Cardiac septum (tissue), 1 donor: ENCODE measurements around the gene XPO6. TPM values are rescaled to one million over a fixed set of nuclear protein-coding genes. Genes with fewer than 3 reads are reported as not detected.

Experiments used
- DNase-seq: peaks from one replicate; pipeline ENCODE4 v3.0.0-alpha.2; 2020; ENCODE audit warnings: low spot score
- intact Hi-C: fragments of 100-400 bp; cut with DNase I; formaldehyde crosslinking; loops from one replicate; pipeline ENCODE4 v1.14.0; 2022
- total RNA-seq: library from RNA; stranded (reverse); fragmentation: NEBNext Ultra II Directional; extraction: Animal tissue kit (Norgen Biotek cat#: 25700); gene quantifications from one replicate; pipeline ENCODE4 v1.2.1, GENCODE V29; 2021
- donor health status: DM: no; HTN: no; CAD: no.

The XPO6 gene
- total RNA-seq, 1 donor from 2014 or later: 43.9 TPM

DNA sequence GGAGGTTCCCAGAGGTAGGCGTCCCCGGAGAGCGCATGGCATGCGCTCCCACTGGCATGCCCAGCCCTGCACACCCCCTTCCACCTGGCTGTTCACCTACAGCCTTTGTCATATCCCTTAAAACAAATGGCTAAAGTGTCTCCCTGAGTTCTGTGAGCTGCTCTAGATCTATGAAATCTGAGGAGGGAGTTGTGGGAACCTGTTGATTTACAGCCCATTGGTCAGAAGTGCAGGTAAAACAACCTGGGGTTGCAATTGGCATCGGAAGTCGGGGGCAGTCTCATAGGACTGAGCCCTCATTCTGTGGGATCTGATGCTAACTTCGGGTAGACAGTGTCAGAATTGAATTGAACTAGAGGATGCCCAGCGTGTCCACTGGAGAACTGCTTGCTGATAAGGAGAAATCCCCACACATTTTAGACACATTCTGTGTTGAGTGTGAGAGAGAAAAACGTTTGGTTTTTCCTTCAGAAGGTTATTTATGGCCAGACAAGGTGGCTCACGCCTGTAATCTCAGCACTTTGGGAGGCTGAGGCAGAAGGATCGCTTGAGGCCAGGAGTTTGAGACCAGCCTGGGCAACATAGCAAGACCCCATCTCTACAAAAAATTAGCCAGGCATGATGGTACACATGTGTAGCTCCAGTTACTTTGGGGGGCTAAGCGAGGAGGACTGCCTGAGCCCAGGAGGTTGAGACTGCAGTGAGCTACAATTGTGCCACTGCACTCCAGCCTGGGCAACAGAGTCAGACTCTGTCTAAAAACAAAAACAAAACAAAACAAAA is 126.2 kb downstream of the XPO6 start:
- intact Hi-C loops: no loop called here
- no peak for DNase-seq

DNA sequence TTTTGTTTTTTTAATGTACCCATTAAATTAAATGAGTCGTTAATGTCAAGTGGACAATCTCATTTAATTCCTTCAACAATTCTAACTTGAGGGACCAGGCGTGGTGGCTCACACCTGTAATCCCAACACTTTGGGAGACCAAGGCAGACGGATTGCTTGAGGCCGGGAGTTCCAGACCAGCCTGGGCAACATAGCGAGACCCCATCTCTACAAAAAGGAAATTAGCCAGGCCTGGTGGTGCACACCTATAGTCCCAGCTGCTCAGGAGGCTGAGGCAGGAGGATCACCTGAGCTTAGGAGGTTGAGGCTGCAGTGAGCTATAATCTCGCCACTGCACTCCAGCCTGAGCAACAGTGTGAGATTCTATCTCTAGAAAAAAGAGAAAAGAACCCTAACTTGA is 127.6 kb downstream of the XPO6 start:
- no peak for DNase-seq
- intact Hi-C loops: no loop called here

DNA sequence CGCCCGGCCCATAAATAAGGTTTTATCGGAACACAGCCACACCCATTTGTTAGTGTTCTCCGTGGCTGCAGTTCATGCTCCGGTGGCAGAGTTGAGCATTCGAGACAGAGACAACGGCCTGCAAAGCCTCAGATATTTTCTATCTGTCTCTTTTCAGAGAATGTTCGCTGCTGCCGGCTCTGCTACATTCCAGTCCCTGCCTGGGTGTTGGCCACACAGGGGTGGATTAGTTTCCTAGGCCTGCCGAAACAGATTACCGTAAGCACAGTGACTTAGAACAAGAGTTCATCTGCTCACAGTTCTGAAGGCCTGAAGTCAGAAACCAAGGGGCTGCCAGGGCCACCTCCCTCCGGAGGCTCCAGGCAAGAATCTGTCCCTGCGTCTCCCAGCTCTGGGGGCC is 129.1 kb downstream of the XPO6 start:
- no peak for DNase-seq

DNA sequence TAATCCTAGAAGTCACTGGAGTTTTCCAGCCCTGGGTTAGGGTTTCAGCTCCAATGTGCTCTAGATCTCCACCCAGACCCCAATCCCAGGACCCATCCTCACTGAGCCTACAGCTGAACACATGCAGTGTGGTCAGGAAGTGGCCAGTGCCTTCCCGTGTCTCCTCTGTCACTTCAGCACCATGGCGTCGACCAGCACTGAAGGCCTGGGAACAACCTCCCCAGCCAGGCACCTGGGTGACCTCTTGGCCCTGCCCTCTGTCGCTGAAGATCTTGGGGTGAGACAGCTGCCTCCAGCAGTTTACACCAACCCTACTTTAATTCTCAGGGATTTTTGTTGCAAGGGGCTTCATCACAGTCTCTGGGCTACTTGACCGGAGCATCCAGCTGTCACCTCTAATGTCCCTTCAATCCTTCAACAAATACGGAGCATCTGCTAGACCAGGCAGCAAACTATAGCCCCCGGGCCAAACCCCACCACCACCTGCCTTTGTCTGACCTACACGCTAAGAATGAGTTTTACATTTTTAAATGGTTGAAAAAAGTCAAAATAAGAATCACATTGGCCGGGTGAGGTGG is 130.3 kb downstream of the XPO6 start:
- no peak for DNase-seq
- intact Hi-C loops: no loop called here

More for the DNA sequence above, 129.1 kb downstream of the XPO6 start:
- intact Hi-C loops: no loop called here

DNA sequence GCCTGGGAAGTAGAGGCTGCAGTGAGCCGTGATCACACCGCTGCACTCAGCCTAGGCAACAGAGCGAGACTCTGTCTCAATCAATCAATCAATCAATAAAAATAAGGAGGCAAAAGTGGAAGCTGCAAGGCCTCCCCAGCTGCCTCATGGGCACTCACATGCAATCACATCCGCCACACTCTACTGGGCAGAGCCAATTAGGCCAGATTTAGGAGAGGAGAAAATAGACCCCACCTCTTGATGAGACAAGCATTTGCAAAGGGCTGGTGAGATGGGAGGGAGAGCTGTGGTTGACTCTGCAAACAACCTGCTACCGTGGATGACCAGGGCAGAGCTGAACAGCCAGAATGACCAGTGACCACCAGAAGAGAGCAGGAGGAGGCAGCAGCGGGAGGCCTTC is 133.5 kb downstream of the XPO6 start:
- intact Hi-C loops: no loop called here

DNA sequence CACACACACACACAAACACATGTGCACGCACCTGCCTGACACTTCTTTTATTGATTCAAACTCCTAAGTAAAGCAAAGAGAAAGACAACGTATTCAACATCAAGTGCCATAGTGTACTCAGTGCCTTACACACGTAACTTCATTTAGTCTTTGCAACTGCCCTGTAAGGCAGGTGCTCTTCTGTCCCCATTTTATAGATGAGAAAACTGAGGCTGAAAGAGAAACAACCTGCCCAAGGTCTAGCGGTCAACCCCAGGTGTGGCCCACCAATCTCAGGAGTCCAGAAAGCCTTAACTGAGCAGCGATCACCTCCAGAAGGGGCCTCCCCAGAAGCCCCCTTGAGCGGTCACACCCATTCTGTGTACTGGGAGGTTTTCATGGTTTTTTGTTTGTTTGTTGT is 137.9 kb downstream of the XPO6 start:
- DNase-seq: no peak
- intact Hi-C loops: loop anchor here (5.0 kb wide), 1 partner anchor 437 kb away; no protein-coding TSS in a partner anchor

More for the DNA sequence above, 133.5 kb downstream of the XPO6 start:
- DNase-seq: no peak

DNA sequence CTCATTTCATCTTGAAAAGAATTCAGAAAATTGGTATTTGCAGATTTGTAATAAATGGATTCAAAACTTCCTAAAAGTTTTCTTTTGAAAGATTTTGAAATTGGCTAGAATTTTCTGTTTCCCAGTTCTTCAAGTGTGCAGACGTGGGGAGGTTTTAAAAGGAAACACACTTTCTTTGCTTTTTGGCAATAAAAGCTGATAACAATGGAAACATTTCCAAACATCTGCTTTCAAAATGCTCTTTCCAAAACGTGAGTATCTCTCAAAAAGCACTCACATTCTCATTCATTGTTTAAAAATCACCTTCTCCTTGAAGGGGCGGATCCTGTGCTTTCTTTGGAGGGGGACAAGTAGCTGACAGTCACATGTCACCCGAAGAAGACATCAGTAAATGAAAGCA is 139.7 kb downstream of the XPO6 start:
- intact Hi-C loops: loop anchor here (5.0 kb wide), 1 partner anchor 435 kb away; no protein-coding TSS in a partner anchor
- DNase-seq: no peak

GRCh38 chr16:28069971-28070794 is 141.6 kb downstream of the XPO6 start:
- DNase-seq: no peak
- intact Hi-C loops: loop anchor here (2.0 to 5.0 kb wide), 2 partner anchors 97 to 433 kb away; no protein-coding TSS in a partner anchor

- intact Hi-C loops: no loop called here
- no peak for DNase-seq
These were observed 142.8 kb downstream of the XPO6 start for GRCh38 chr16:28068976-28069375.

GRCh38 chr16:28067604-28068379 is 144.0 kb downstream of the XPO6 start:
- DNase-seq: no peak
- intact Hi-C loops: no loop called here

DNA sequence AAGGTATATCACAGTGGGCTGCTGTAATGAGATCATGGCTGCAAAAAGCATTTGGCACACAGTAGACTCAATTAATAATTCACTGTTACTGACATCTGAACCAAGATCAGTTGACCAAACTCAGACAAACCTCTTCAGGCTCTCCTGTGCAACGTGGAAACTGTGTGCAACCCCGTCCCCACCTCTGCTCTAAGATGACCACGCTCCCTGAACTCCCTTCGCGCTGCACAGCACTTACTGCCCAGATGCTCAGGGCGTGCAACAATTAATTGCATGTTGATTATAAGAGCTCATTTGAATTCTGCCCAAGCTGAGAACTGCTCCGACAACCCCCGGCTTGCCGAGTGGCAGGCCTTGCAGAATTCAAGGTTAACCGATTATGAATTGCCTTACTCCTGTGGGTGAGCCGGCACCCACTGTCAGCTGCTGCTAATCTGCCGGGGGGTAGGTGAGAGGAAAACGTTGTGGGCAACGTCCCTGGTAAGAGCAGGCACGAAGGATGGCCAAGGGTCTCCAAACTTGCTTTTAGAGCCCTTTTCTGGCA is 147.0 kb downstream of the XPO6 start:
- intact Hi-C loops: no loop called here
- DNase-seq: no peak

- DNase-seq: no peak
- intact Hi-C loops: no loop called here
These were observed 147.6 kb downstream of the XPO6 start for GRCh38 chr16:28064150-28064549.

DNA sequence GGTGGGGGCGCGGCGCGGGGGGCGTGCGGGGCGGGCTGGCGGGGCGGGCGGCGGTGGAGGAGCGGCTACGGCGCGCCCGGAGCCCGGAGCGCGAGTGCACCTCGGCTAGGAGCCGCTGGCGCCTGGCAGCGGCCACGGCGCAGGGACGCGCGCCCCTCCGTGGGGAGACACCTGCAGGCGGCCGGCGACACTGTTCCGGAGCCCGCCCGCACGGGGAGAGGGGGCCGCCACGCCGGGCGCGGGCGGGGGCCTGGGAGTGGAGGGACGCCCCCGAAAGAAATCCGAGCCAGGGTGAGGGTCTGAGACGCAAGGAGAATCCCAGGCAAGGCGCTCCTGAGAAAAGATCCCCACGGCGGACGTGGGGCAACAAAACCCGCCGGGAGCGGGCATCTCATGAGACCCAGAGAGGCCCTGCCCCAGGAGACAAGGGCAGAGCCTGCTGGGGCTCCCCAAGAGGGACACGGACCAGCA is 148.1 kb downstream of the XPO6 start, which contains the start of gene GSG1L:
TSS of gene GSG1L (minus strand) at position 124 of the 471 bp plus-strand sequence. CDS start 290 bp downstream, outside the sequence.
- no peak for DNase-seq

GRCh38 chr16:28062847-28063521 is 148.8 kb downstream of the XPO6 start:
- DNase-seq: no peak
- intact Hi-C loops: loop anchor here (2.0 kb wide), 1 partner anchor 90 kb away; no protein-coding TSS in a partner anchor

More for the DNA sequence above, 148.1 kb downstream of the XPO6 start, which contains the start of gene GSG1L:
- intact Hi-C loops: loop anchor here (2.0 kb wide), 1 partner anchor 91 kb away; no protein-coding TSS in a partner anchor

GRCh38 chr16:28062261-28062846 is 149.4 kb downstream of the XPO6 start:
- DNase-seq: no peak
- intact Hi-C loops: loop anchor here (2.0 kb wide), 1 partner anchor 90 kb away; no protein-coding TSS in a partner anchor

- no peak for DNase-seq
- intact Hi-C loops: loop anchor here (2.0 kb wide), 1 partner anchor 89 kb away; no protein-coding TSS in a partner anchor
These were observed 150.2 kb downstream of the XPO6 start for GRCh38 chr16:28061352-28062101.
